HG02678 (cell line): Measurements from ENCODE around the gene ELF4.

Source experiments
- ATAC-seq: cut with Tn5 transposase; IDR thresholded peaks from one replicate; pipeline ENCODE4 v1.9.1; 2021; ENCODE audit warnings: mild to moderate bottlenecking, moderate library complexity; ENCODE audit not compliant: unreplicated experiment

ELF4 gene

DNA sequence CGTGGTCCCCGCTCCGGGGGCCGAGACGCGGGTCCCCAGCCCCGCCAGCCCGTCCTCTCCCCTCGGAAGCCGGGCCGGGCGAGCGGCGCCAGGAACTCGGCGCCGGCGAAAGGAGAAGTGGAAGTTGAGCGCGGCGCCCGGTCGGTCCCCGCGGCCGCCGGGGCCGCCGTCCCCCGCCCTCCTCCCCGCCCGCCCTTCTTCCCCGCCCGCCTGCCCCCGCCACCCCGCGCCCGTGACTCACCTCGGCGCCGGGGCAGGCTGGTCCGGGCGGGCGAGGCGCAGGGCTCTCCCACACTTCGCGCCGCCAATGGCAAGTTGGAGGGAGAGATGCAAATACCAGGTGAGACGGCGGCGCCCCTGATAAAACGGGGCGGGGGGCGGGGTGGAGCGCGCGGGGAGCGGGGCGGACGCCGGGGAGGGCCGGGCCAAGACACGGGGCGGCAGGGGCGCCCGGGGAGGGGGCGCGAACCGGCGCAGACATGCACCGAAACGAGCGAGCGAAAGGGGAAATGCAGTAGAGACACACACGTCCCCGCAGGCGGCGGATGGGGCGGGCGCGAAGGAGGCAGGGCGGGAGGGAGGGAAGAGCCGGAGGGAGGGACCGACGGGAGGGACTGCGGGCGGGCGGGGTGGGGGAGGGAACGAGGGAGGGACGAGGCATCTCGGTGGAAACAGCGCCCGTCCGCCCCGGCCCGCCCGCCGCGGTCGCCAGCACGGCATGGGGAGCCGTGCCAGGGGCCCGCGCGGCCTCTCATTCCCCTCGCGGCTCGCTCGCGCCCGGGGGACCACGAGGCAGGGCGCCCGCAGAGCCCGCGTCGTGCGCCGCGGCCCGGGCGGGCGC lies at the start of gene ELF4:
Gene ELF4, minus strand, starts transcription at position 119 of the 841 bp plus-strand sequence. CDS start 29,167 bp downstream, outside the sequence.
- ATAC-seq: peak; percentile 38

DNA sequence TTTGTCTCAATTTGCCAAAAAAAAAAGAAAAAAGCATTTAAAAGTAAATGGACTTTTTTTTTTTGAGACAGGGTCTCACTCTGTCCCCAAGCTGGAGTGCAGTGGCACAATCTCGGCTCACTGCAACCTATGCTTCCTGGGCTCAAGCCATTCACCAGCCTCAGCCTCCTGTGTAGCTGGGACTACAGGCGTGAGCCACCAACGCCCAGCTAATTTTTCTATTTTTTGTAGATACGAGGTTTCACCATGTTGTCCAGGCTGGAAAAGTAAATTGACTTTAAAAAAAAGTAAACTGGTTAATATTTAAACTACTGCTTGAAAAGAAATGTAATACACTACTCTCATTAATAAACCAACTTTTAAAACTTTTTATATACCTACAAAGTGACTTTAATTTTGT lies 49.5 kb upstream of the ELF4 start:
- no peak for ATAC-seq

- ATAC-seq: no peak
Observed at GRCh38 chrX:130158311-130158710, 48.0 kb upstream of the ELF4 start.

GRCh38 chrX:130155564-130155963 lies 45.3 kb upstream of the ELF4 start:
- no peak for ATAC-seq

DNA sequence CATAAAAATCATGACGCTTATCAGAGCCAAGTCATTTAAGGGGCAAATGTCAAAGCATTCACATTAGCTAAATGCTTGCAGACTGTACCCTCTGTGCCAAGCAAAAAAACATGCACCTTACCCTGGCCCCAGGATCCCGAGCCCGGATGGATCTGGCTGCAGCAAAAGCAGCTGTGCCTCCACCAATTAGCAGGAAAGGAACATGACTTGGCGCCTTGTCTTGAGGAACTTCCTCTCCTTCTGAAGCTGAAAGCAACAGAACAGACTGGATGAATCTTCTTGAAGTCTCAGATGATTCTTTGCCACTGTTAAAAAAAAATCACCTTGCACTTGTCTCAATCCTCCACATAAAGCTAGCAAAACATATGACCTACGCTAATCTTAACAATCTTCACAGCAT lies 37.3 kb upstream of the ELF4 start:
- no peak for ATAC-seq

GRCh38 chrX:130145123-130145522 lies 34.8 kb upstream of the ELF4 start:
- no peak for ATAC-seq

DNA sequence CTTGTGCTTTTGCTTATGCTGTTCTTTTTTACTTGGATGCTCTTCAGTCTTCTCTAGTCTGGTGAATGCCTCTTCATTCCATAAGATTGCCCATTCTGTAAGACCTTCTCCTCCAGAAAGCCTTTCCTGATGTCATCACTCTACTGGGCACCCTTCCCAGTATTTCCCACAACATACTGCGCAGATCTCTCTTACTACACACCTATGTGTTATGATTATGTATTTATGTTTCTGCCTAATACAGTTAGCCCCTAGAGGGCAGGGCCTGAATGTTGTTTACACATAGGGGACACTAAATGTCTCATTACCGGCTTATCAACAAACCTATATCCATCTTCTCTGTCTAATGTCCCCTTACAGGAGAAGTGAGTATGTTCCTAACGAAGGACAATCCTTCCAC lies 34.2 kb upstream of the ELF4 start:
- no peak for ATAC-seq

GRCh38 chrX:130139474-130140201 lies 29.3 kb upstream of the ELF4 start:
- no peak for ATAC-seq

GRCh38 chrX:130136961-130137360 lies 26.7 kb upstream of the ELF4 start:
- no peak for ATAC-seq

DNA sequence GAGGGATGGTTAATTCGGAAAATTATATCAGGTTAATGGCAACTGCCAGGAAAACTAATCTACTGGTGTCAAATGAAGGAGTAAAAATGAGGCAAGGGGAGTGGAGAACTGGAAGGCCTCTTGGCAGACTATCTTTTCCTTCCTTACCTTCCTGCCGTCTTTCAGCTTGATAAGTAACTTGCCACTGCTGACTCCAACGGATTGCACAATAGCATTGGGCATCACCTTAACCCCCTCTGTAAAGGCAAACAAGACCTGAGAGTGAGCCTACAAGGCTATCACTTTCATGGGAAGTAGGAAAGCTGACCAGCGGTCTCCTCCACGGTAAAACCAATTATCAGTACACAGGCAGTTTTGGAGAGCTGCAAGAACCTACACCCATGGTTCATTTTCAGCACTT lies 26.2 kb upstream of the ELF4 start:
- ATAC-seq: no peak

- no peak for ATAC-seq
Observed at GRCh38 chrX:130130990-130131389, 20.7 kb upstream of the ELF4 start.

GRCh38 chrX:130125091-130125874 lies 15.0 kb upstream of the ELF4 start:
- no peak for ATAC-seq

GRCh38 chrX:130124577-130124976 lies 14.3 kb upstream of the ELF4 start:
- no peak for ATAC-seq

GRCh38 chrX:130121505-130121800 lies 11.2 kb upstream of the ELF4 start:
- ATAC-seq: no peak

- peak; percentile 73 for ATAC-seq
Observed at GRCh38 chrX:130120746-130121504, 10.6 kb upstream of the ELF4 start.

DNA sequence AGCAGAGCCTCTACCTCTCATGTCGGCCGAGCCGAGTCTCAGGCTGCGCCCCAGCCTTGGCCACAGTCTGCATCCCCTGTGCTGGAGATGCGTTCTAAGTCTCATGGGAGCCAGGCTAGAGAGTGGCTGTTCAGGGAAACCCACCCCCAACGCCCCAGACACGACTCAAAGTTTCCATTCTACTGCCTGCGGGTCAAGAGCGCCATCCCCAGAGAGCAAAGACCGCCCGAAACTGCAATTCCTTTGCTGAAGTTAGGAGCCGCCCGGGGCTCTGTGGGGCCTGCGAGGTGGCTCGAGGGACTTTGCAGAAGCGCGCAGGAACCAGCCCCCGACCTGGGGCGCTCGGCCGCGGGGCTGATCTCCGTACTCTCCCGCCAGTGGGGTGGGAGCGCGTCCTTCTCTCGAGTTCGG lies 10.0 kb upstream of the ELF4 start:
- ATAC-seq: peak; percentile 43

GRCh38 chrX:130119312-130119898 lies 9.1 kb upstream of the ELF4 start:
- ATAC-seq: no peak

GRCh38 chrX:130118441-130119311 lies 8.4 kb upstream of the ELF4 start:
- ATAC-seq: no peak

DNA sequence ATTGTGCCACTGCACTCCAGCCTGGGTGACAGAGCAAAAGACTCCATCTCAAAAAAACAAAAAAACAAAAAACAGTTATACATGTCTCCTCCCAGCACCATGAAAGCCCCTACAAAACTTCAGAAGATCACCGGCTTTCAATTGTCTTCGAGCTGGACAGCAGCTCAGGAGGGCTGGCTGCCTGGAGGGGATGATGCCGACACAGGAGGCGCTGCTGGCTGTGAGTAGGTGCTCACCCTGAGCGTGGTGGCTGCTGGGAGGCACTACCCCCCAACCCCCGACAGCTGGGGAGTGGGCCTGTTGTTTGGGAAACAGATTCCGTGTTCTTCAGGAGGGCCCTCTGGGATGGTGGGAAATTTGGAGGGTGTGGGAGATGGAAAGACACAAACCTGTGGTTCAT lies 6.9 kb upstream of the ELF4 start:
- ATAC-seq: no peak
